ENCODE data around the gene CPEB3. TPM values are rescaled to one million over a fixed set of nuclear protein-coding genes. Genes with fewer than 3 reads are reported as not detected.
"Not testable (repeated sequence)": the region's sequence is repeated elsewhere in the genome, so short reads cannot be mapped to it uniquely, and the experiment has no call there.

CPEB3 gene
- total RNA-seq, 1 experiment from 2014 or later = 0.82 TPM

DNA sequence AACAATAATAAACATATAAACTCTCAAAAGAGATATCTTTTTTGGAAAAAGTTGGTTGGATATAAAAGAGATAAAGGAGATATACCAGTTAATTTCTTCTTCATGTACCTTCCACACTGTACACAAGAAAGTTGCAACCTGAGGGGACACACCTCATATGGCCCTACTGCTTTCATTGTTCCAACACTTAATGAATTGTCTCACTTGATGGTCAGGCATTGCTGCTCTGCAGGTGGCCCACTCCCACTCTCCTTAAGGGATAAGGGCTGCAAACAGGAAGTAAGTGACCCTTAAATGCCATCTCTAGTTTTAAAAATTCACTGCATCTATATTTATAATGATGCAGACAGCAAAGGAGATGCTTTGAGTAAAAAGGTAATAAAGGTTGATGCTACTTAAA, 215.0 kb downstream of the CPEB3 start:
- no peak for DNase-seq (ENCODE audit: low read depth in 1 of 2, low spot score in 2 of 2)
- peaks cover under 1% of the 10 kb centered on the region; the same call in 1 of the 2 replicates for H3K36me3 ChIP-seq
- no peaks in the 10 kb centered on the region for H3K4me1 ChIP-seq (replicated peaks)
- H3K4me3 ChIP-seq = no peak overlapping the region
- H3K9me3 ChIP-seq (replicated peaks) = no peaks in the 10 kb centered on the region
- H3K27ac ChIP-seq = no peak overlapping the region
- H3K27me3 ChIP-seq (replicated peaks) = no peaks in the 10 kb centered on the region

DNA sequence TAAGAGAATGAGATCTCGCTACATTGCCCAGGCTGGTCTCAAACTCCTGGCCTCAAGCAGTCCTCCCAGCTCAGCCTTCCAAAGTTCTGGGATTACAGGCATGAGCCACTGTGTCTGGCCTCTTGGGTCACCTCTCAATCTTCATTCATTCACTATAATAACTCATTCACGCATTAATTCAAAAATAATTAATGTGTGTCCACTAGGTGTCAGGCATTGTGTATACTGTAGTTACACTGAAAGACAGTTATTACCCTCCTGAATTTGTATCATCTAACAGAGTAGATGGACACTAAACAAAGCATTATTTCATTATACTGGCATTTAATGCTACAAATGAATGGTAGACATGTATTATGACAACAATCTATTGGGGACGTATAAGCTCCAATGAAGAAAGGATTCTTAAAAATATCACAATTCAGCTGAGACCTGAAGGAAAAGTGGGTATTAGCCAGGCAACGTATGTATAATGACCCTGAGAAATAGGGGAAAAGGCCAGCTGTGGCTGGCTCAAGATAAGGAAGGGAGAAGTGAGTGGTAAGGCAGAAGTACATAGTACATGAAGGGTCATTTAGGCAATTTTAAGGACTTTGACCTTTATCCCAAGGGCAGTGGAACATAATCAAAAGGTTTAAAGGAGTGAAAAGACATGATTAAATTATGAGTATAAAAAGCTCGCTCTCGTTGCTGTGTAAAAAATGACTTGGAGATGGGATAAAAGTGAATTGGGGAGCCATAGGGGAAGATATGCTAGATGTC, 216.6 kb downstream of the CPEB3 start:
- H3K4me1 ChIP-seq (replicated peaks) = no peaks in the 10 kb centered on the region
- no peak for DNase-seq (ENCODE audit: low read depth in 1 of 2, low spot score in 2 of 2)
- no peaks in the 10 kb centered on the region for H3K27me3 ChIP-seq (replicated peaks)
- H3K36me3 ChIP-seq = no peaks in the 10 kb centered on the region
- no peak overlapping the region for H3K27ac ChIP-seq
- no peaks in the 10 kb centered on the region for H3K9me3 ChIP-seq (replicated peaks)
- H3K4me3 ChIP-seq = no peak overlapping the region

DNA sequence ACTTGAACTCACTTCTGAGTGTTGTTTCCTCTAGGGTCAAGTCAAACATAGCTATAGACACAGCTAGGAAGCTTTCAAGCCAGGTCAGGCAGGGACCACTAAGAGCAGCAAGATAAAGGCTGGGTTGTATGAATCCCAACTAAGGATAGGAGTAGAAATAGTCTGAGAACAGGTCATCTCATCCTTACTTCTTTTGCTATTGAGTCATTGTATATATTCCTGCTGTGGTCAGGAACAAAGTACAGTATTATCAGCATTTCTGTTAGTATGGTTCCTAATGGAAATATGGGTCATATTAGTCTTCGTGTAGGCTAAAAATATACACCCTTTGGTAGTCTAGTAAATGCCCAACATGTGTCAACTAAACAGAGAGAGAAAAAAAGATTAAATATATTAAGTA, 222.0 kb downstream of the CPEB3 start:
- no peak for DNase-seq (ENCODE audit: low read depth in 1 of 2, low spot score in 2 of 2)
- Histone ChIP-seq H3K4me3 (no peak overlapping the region), H3K9me3 (replicated peaks) (no peaks in the 10 kb centered on the region), H3K27me3 (replicated peaks) (no peaks in the 10 kb centered on the region), H3K4me1 (replicated peaks) (no peaks in the 10 kb centered on the region), H3K36me3 (no peaks in the 10 kb centered on the region), H3K27ac (no peak overlapping the region)

DNA sequence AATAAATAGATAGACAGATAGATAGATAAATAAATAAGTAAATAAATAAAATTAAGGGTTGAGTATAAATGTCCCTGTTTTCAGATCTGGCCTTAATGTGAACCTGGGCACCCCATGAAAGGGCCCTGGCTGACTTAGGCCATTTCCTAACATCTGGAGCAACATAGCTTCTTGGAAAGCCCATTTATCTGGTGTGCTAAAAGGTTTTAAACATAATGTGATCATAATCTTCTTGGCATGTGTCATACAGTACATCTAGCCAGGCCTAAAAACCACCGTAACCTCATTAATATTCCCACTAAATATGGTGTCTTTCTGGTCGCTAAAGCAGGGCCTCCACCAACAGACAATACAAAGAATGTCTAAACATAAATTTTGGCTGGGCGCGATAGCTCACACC, 224.5 kb downstream of the CPEB3 start:
- H3K27ac ChIP-seq = no peak overlapping the region
- no peaks in the 10 kb centered on the region for H3K9me3 ChIP-seq (replicated peaks)
- H3K27me3 ChIP-seq (replicated peaks) = no peaks in the 10 kb centered on the region
- no peak for DNase-seq (ENCODE audit: low read depth in 1 of 2, low spot score in 2 of 2)
- H3K4me1 ChIP-seq (replicated peaks) = no peaks in the 10 kb centered on the region
- no peaks in the 10 kb centered on the region for H3K36me3 ChIP-seq
- no peak overlapping the region for H3K4me3 ChIP-seq

DNA sequence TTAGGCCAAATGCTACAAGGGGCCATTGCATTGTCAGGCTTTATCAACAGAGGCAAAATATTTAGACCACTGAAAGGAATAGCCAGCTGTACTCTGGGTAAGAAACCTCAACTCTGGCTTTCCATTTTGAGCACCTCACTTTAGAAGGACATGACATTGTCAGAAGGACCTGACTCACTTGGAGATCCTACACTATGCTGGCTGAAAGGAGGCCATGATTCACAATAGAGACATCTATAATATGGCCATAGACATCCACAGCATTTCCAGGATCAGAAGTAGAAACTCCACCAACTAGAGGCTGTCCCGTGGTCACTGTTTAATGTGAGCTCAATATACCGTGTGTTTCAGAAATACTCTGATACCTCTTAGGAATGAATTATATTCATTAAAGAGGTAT, 226.4 kb downstream of the CPEB3 start:
- DNase-seq (ENCODE audit: low read depth in 1 of 2, low spot score in 2 of 2) = no peak
- H3K4me1 ChIP-seq (replicated peaks) = no peaks in the 10 kb centered on the region
- H3K27ac ChIP-seq = no peak overlapping the region
- no peaks in the 10 kb centered on the region for H3K9me3 ChIP-seq (replicated peaks)
- H3K4me3 ChIP-seq = no peak overlapping the region
- no peaks in the 10 kb centered on the region for H3K27me3 ChIP-seq (replicated peaks)
- H3K36me3 ChIP-seq = no peaks in the 10 kb centered on the region

DNA sequence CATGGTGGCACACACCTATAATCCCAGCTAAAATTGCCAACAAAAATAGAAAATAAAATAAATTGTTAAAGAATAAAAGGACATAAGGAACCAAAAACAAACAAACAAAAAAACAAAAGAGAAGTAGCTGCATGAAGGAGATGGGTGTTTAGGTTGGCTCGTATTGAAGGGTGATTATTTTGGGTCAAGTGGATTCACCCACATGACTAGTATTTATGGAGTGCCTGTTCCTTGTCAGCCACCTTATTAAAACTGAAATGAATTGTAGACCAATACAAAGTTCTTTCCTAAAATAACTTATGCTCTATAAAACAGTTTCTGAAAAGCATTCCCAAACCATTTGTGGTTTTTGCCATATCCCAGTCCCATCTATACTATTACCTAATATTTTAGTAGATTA, 228.6 kb downstream of the CPEB3 start:
- Histone ChIP-seq H3K36me3 (no peaks in the 10 kb centered on the region), H3K27ac (no peak overlapping the region), H3K27me3 (replicated peaks) (no peaks in the 10 kb centered on the region), H3K9me3 (replicated peaks) (no peaks in the 10 kb centered on the region), H3K4me3 (no peak overlapping the region), H3K4me1 (replicated peaks) (no peaks in the 10 kb centered on the region)
- no peak for DNase-seq (ENCODE audit: low read depth in 1 of 2, low spot score in 2 of 2)

DNA sequence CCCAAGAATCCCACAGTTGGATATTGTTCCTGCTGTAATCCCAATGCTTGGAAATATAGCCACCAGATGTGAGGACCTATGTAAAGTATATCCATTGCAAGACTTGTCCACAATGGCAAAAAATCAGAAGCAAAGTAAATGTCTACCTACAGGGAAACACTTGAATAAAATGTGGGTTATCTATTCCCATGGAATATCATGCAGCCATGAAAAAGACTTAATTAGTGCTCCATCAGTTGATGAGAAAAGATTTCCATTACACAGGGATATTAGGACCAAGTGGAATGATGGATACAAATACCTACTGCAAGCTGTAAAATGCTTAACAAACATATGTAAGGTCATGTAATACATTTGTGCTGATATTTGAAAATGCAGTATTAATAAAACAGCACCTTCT, 236.1 kb downstream of the CPEB3 start:
- Histone ChIP-seq H3K27ac (no peak overlapping the region), H3K36me3 (no peaks in the 10 kb centered on the region), H3K4me1 (replicated peaks) (no peaks in the 10 kb centered on the region), H3K4me3 (no peak overlapping the region), H3K27me3 (replicated peaks) (no peaks in the 10 kb centered on the region), H3K9me3 (replicated peaks) (no peaks in the 10 kb centered on the region)
- DNase-seq (ENCODE audit: low read depth in 1 of 2, low spot score in 2 of 2) = no peak

DNA sequence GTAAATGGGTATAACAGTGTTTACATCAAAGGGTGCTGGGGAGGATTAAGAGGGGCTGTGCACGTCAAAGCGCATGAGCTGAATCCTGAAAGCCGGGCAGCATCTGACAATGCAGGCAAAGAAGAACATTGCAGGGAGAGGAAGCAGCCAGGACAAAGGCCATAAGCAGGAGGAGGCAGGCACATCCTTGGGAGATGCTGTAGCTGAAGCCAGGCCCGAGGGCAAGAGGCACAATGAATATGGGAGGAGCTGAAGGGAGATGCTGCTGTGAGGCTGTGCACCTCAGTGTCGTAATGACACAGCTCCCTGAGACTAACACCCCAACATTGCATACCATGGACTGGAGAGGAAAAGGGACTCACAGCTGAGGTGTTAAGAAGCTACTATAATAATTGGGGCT, 238.1 kb downstream of the CPEB3 start:
- DNase-seq (ENCODE audit: low read depth in 1 of 2, low spot score in 2 of 2) = no peak
- no peak overlapping the region for H3K27ac ChIP-seq
- H3K27me3 ChIP-seq (replicated peaks) = 0 out of 2 replicates have a peak, but pooled peaks cover 3% of the 10 kb centered on the region
- no peaks in the 10 kb centered on the region for H3K36me3 ChIP-seq
- no peaks in the 10 kb centered on the region for H3K4me1 ChIP-seq (replicated peaks)
- no peak overlapping the region for H3K4me3 ChIP-seq
- no peaks in the 10 kb centered on the region for H3K9me3 ChIP-seq (replicated peaks)

DNA sequence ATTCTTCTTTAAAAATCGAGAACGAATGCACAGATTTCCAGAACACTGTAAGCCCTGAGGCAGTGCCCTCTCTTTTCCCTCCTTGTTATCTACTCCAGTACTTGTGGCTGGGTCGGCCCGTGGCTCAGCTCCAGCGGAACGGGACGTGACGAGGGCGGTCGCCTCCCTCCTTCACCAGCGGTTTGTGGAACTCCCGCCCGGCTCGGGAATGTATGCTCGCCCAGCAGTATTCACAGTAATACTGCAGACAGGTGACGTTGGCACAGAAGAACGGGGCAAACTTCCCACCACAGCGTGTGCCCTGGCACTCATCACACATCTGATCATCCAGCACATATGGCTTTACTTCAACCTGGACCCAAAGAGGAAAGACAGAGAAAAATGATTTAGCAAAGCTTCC, 238.8 kb downstream of the CPEB3 start:
- Histone ChIP-seq H3K4me1 (replicated peaks) (no peaks in the 10 kb centered on the region), H3K36me3 (no peaks in the 10 kb centered on the region), H3K9me3 (replicated peaks) (no peaks in the 10 kb centered on the region), H3K27me3 (replicated peaks) (0 out of 2 replicates have a peak, but pooled peaks cover 3% of the 10 kb centered on the region), H3K27ac (no peak overlapping the region), H3K4me3 (no peak overlapping the region)
- no peak for DNase-seq (ENCODE audit: low read depth in 1 of 2, low spot score in 2 of 2)

DNA sequence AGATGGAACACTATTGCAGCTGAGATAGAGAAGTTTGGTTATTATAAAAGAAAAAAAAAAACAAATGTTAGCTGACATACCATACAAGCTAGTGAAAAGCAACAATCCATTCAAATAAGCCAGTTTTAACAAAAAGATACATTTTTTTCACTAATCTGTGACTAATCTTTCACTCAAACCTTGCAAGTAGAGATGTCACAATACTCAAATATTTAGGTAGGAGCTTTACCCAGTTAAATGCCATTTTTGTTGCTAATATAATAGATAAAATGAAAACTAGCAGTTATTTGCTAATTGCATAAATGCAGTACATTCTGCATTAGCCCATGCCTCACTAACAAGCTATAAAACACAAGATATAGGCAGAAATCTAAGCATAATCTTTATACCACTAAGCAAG, 243.7 kb downstream of the CPEB3 start:
- no peaks in the 10 kb centered on the region for H3K36me3 ChIP-seq
- H3K4me1 ChIP-seq (replicated peaks) = no peaks in the 10 kb centered on the region

DNA sequence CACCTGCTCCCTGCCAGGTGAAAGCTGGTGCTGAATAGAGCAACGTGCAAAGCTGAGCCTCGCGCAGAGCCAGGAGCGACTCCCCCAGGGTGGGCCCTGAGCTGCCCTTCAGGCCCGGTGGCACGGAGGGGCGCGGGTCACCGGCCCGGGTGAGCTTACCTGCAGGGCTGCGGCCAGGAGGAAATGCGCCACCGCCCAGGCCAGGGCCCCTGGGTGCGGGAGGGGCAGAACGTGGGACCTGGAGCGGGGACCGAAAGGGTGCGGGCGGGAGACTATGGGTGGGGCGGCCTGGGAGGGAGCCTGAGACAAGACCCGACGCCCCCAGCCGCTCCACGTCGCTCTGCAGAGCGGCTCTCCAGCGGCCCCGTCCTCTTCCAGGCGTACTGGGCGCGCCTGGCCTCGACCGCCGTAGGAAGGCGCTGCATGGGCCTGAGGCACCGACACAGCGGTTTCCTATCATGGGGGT, 245.2 kb downstream of the CPEB3 start:
- Histone ChIP-seq H3K4me1 (replicated peaks) (no peaks in the 10 kb centered on the region), H3K9me3 (replicated peaks) (no peaks in the 10 kb centered on the region), H3K27ac (no peak overlapping the region), H3K4me3 (no peak overlapping the region), H3K36me3 (no peaks in the 10 kb centered on the region), H3K27me3 (replicated peaks) (0 out of 2 replicates have a peak, but pooled peaks cover 3% of the 10 kb centered on the region)
- DNase-seq (ENCODE audit: low read depth in 1 of 2, low spot score in 2 of 2) = no peak

More for the DNA sequence above, 243.7 kb downstream of the CPEB3 start:
- no peak for DNase-seq (ENCODE audit: low read depth in 1 of 2, low spot score in 2 of 2)
- Histone ChIP-seq H3K27me3 (replicated peaks) (0 out of 2 replicates have a peak, but pooled peaks cover 3% of the 10 kb centered on the region), H3K4me3 (no peak overlapping the region), H3K27ac (no peak overlapping the region), H3K9me3 (replicated peaks) (no peaks in the 10 kb centered on the region)

DNA sequence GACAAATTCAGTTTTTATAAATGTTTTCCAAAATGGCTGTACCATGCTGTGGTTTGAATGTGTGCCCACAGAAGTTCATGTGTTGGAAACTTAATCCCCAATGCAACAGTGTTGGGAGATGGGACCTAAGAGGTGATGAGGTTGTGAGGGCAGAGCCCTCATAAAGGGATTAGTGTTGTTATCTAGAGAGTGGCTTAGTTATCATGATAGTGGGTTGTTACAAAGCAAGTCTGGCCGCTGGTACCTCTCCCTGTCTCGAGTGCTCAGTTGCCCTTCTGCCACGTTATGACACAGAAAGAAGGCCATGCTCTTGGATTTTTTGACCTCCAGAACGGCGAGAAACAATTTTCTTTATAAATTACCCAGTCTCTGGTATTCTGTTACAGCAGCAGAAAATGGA, 248.3 kb downstream of the CPEB3 start:
- Histone ChIP-seq H3K9me3 (replicated peaks) (no peaks in the 10 kb centered on the region), H3K36me3 (no peaks in the 10 kb centered on the region), H3K27me3 (replicated peaks) (no peaks in the 10 kb centered on the region), H3K27ac (no peak overlapping the region), H3K4me1 (replicated peaks) (no peaks in the 10 kb centered on the region), H3K4me3 (no peak overlapping the region)
- no peak for DNase-seq (ENCODE audit: low read depth in 1 of 2, low spot score in 2 of 2)

DNA sequence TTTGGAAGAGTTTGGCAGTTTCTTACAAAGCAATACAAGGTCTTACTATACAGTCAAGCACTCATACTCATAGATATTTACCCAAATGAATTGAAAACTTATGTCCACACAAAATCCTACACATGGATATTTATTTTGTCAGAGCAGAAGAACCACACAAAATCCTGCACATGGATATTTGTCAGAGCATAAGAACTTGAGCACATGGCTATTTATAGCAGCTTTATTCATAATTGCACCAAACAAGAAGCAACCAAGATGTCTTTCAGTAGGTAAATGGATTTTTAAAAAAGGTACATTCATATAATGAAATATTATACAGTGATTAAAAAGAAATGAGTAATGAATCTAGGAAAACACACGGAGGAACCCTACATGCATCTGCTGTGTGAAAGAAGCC, 251.9 kb downstream of the CPEB3 start:
- no peaks in the 10 kb centered on the region for H3K9me3 ChIP-seq (replicated peaks)
- no peaks in the 10 kb centered on the region for H3K27me3 ChIP-seq (replicated peaks)
- H3K36me3 ChIP-seq = peaks cover 3% of the 10 kb centered on the region
- DNase-seq (ENCODE audit: low read depth in 1 of 2, low spot score in 2 of 2) = no peak
- no peak overlapping the region for H3K4me3 ChIP-seq
- no peak overlapping the region for H3K27ac ChIP-seq
- no peaks in the 10 kb centered on the region for H3K4me1 ChIP-seq (replicated peaks)

DNA sequence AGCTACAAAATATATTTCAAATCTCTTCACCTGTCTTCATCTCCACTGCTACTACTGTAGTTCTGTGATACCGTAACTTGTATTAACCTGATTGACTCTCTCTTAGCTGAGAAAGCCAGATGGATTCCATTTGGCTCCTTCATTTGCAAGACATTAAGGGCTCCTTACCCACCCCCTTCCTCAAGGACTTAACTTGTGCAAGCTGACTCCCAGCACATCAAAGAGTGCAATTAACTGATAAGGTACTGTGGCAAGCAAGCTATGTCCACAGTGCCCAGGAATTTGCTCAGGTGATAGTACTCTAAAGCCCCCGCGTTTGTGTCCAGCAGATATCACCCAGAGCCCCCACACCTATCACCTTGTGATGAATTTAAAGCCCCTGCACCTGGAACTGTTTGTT, 257.8 kb downstream of the CPEB3 start:
- not testable (repeated sequence) for H3K27me3 ChIP-seq (replicated peaks); H3K4me1 ChIP-seq (replicated peaks); H3K4me3 ChIP-seq; DNase-seq (ENCODE audit: low read depth in 1 of 2, low spot score in 2 of 2); H3K27ac ChIP-seq; H3K9me3 ChIP-seq (replicated peaks)
- H3K36me3 ChIP-seq = peaks cover 46% of the 10 kb centered on the region

DNA sequence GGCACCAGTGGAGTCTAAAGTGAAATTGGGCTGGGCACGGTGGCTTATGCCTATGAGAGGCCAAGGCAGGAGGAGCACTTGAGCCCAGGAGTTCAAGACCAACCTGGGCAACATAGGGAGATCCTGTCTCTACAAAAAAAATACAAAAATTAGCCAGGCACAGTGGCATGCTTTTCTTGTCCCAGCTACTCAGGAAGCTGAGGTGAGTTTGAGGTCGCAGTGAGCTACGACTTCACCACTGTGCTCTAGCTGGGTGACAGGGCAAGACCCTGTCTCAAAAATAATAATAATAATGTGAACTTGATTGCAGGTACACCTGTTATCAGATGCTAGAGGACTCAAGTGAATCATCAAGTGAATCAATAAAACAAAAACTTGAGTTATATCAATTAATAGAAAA, 259.3 kb downstream of the CPEB3 start:
- Histone ChIP-seq H3K4me1 (replicated peaks) (no peaks in the 10 kb centered on the region), H3K27me3 (replicated peaks) (no peaks in the 10 kb centered on the region), H3K4me3 (no peak overlapping the region), H3K9me3 (replicated peaks) (no peaks in the 10 kb centered on the region), H3K27ac (no peak overlapping the region), H3K36me3 (peaks cover 60% of the 10 kb centered on the region)
- no peak for DNase-seq (ENCODE audit: low read depth in 1 of 2, low spot score in 2 of 2)

All from SJSA1 (cell line).